ENCODE data around the gene CENPK.

DNA sequence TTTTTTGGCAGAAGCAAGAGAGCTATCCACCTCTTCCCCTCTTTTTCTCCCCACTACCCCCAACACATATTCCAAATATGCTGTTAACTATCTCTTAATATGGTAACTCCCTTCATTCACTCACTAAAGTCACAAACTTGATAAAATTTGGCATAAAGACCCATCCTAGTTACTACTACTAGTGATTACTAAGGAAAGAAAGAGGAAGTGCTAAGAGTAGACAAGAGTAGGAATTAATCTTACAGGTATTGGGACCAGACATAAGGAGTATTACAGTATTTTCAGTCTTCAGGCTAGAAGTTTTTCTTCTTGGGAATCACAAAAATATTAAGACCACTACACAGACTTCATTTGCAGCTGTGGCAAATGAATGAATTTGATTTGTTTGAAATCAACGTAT lies 83.4 kb downstream of the CENPK start:
- TF ChIP-seq, protein P1, sequence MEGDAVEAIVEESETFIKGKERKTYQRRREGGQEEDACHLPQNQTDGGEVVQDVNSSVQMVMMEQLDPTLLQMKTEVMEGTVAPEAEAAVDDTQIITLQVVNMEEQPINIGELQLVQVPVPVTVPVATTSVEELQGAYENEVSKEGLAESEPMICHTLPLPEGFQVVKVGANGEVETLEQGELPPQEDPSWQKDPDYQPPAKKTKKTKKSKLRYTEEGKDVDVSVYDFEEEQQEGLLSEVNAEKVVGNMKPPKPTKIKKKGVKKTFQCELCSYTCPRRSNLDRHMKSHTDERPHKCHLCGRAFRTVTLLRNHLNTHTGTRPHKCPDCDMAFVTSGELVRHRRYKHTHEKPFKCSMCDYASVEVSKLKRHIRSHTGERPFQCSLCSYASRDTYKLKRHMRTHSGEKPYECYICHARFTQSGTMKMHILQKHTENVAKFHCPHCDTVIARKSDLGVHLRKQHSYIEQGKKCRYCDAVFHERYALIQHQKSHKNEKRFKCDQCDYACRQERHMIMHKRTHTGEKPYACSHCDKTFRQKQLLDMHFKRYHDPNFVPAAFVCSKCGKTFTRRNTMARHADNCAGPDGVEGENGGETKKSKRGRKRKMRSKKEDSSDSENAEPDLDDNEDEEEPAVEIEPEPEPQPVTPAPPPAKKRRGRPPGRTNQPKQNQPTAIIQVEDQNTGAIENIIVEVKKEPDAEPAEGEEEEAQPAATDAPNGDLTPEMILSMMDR (IDR thresholded peaks at IDR 0.05) = no peak
- TF ChIP-seq ZFX (IDR thresholded peaks at IDR 0.05; ENCODE audit: borderline replicate concordance) = no peak
